GM10248 (cell line): ENCODE results near the gene GLUD1.
"Not testable (repeated sequence)": the region's sequence is repeated elsewhere in the genome, so short reads cannot be mapped to it uniquely, and the experiment has no call there.

Experiments
- CTCF ChIA-PET: fragments of 300-600 bp; sonication (Branson Sonifier 250); formaldehyde crosslinking; extraction: SDS; loops from one replicate; lab custom pipeline; 2021; ENCODE audit warnings: antibody characterized with exemption; lab: Yijun Ruan, JAX
- POLR2A ChIA-PET: fragments of 350-650 bp; sonication (Branson Sonifier 250); formaldehyde crosslinking; extraction: SDS; loops from one replicate; lab custom pipeline; 2020; ENCODE audit warnings: antibody characterized with exemption; lab: Yijun Ruan, JAX
- DNase-seq: peaks from one replicate; pipeline ENCODE4 v3.0.0; 2012; ENCODE audit errors: extremely low spot score
- TF ChIP-seq, protein P1 (sequence below): IDR thresholded peaks from 2 replicates; pipeline ENCODE4 v1.5.1; 2012; ENCODE audit warnings: mild to moderate bottlenecking, low read depth; ENCODE audit errors: extremely low read depth, missing control alignments, control extremely low read depth

The GLUD1 gene

DNA sequence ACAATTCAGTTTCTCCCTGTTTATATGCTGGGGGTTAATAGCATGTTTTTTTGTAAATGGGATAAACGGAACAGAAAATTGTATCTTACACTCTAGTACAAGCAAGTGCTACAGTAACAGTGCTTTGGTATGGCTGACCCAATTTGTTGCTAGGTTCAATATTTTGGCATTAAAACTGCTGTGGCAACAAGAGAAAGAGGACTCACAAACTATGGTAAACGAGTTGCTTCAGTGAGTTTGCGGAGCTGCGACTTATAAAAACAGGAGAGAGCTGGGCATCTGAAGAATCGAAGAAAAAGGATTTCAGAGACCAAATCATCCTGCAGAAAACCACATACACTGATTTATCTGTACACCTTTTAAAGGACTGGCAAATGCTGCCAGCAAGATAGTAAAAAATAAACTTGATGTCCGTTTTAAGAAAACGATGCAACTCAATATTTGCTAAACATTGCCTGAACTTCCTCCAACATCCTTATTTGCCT lies 2.2 kb downstream of the GLUD1 start:
- ChIA-PET POLR2A (no interaction called here), CTCF (interaction anchor here (1.0 to 1.5 kb wide), 2 partner anchors 8 to 10 kb away, joined by 3 to 4 read pairs; no protein-coding TSS in a partner anchor)
- TF ChIP-seq, protein P1, sequence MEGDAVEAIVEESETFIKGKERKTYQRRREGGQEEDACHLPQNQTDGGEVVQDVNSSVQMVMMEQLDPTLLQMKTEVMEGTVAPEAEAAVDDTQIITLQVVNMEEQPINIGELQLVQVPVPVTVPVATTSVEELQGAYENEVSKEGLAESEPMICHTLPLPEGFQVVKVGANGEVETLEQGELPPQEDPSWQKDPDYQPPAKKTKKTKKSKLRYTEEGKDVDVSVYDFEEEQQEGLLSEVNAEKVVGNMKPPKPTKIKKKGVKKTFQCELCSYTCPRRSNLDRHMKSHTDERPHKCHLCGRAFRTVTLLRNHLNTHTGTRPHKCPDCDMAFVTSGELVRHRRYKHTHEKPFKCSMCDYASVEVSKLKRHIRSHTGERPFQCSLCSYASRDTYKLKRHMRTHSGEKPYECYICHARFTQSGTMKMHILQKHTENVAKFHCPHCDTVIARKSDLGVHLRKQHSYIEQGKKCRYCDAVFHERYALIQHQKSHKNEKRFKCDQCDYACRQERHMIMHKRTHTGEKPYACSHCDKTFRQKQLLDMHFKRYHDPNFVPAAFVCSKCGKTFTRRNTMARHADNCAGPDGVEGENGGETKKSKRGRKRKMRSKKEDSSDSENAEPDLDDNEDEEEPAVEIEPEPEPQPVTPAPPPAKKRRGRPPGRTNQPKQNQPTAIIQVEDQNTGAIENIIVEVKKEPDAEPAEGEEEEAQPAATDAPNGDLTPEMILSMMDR, result no peak
- no peak for DNase-seq

DNA sequence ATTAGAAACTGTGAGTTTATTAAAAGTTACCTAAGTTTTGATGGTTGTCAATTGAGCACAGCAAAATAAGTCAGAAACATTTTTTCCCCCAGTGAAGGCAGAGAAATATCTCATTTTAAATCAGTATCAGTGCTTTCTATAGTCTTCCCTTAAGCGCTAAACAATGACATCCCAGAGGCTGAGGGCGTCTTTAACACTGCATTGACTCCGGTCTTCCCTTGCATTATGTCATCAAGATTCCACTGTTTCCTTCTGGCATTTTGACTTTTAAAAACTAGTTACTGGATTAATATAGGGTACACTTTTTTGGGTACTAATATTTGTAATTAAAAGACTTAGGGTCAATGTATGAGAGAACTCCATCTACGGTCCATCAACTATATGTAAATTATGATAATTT lies 3.9 kb downstream of the GLUD1 start:
- CTCF ChIA-PET, result no interaction called here
- POLR2A ChIA-PET, result no interaction called here
- TF ChIP-seq, protein P1, result no peak
- DNase-seq, result no peak

DNA sequence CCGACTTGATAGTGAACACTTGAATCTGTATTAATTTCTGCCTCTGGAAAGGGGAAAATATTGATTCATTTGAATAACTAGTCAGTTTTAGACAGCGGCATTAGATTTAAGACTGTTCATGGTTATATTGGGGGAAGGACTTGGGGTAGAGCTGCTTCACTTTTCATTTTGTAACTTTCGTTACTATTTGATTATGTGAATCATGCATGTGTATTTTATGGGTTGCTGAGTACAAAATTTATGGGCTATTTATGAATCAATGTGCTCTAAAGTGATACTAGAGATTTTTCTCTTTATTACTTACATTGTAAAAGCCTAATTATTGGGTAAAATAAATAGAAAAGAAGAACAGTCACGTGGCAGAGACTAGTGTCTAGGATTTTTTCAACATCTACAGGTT lies 4.9 kb downstream of the GLUD1 start:
- POLR2A ChIA-PET, result no interaction called here
- CTCF ChIA-PET, result no interaction called here
- no peak for DNase-seq
- TF ChIP-seq, protein P1, result no peak

DNA sequence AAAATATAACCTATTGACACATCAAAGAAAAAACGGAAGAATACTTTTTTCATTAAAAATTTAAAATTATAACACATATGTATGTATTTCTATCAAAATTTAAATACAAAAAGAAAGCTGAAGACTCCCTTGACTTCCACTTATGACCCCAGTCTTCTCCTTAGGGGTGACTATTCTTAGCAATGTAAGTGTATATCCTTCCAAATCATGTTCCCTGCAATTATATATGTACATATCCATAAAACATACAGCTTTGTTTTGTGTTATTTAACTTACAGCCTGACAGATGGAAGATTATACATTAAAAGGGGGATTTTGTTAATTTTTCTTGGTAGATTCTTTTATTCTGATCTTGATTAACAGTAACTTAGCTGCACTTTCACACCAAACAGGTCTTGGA lies 9.1 kb downstream of the GLUD1 start:
- ChIA-PET CTCF (interaction anchor here (1.1 to 1.2 kb wide), 3 partner anchors 9 to 119 kb away, joined by 3 to 5 read pairs (median 3); partner anchors contain the start of genes GLUD1 and SHLD2), POLR2A (no interaction called here)
- no peak for DNase-seq
- TF ChIP-seq, protein P1, result no peak

DNA sequence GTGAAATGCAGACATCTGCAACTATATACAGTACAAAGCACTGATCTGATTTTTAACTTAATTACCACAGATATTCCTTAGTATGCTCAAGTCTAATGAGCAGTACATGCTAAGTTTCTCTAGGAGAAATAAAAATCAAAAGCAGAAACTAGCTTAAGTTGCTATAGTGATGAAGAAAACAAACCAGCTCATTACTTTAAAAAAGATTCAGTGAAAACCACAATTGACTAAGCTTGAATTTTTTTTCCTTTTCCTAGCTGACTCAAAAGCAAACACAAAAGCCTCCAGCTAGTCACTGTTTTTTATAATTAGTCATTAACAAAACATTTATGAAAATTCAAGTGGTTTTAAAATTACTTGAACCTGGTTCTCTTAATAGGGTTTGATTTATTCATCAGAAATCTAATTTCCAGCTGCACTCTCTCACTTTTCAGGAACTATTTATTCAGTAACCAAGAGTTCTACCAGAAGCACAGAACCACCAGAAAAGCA lies 10.3 kb downstream of the GLUD1 start:
- ChIA-PET POLR2A (interaction anchor here (1.6 kb wide), 1 partner anchor 11 kb away, joined by 6 read pairs; the partner anchor contains the start of genes GLUD1 and SHLD2), CTCF (interaction anchor here (1.4 to 1.6 kb wide), 2 partner anchors 9 to 39 kb away, joined by 4 read pairs; no protein-coding TSS in a partner anchor)
- DNase-seq, result not testable (repeated sequence)

DNA sequence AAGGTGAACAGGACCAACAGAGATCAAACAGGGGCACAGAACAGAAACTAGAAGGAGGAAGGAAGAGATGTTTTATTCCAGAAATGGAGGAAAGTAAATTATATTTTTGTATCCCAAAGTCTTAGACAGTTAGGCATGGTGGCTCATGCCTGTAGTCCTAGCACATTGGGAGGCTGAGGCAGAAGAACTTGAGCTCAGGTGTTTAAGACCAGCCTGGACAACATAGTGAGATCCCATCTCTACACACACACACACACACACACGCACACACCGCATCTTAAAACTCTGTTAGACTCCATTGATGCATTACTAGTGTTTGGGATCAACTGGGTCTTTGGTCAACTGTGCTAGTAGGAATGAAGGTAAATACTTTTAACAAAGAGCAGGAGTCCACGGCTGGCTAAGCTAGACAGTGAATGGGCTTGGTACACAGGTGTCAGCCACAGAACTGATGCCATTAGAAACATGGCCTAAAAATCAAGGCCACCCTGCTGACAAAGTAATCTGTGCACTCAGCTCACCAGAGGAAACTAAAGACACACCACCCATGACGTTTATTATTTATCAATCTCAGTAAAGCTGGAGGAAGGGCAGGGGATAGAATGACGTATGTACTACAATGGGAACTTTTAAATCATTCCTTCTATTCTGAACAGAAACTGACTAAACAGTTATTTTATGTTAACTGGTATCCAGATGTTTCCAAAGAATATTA lies 10.9 kb downstream of the GLUD1 start:
- CTCF ChIA-PET, result interaction anchor here (1.4 to 1.6 kb wide), 2 partner anchors 9 to 39 kb away, joined by 4 read pairs; no protein-coding TSS in a partner anchor
- DNase-seq, result not testable (repeated sequence)
- POLR2A ChIA-PET, result interaction anchor here (1.6 kb wide), 1 partner anchor 12 kb away, joined by 6 read pairs; the partner anchor contains the start of genes GLUD1 and SHLD2

DNA sequence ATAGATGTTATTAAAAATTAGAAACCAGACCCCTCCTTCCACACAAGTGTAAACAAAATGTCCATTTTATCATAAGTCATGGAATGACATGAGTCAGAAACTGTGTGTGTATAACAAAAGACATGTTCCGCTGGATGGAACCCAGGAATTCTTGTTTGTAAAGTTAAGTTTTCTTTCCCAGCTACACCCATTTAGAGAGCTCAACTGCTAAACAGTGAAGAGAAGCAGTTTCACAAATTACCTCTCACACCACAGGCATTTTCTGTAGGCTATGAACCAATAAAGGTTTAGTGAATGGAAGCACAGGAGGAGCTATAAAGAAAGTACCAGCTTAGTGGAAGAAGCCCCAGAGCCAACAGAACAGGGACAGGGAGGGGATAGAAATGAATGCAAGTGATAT lies 12.4 kb downstream of the GLUD1 start:
- CTCF ChIA-PET, result interaction anchor here (0.8 to 1.3 kb wide), 2 partner anchors 11 to 13 kb away, joined by 3 read pairs; partner anchors contain the start of genes GLUD1 and SHLD2
- POLR2A ChIA-PET, DNase-seq: not testable (repeated sequence)

DNA sequence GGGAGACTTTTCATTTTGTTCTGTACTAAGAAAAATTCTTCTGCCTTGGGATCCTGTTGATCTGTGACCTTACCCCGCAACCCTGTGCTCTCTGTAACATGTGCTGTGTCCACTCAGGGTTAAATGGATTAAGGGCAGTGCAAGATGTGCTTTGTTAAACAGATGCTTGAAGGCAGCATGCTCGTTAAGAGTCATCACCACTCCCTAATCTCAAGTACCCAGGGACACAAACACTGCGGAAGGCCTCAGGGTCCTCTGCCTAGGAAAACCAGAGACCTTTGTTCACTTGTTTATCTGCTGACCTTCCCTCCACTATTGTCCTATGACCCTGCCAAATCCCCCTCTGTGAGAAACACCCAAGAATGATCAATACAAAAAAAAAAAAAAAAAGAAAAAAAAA lies 13.1 kb downstream of the GLUD1 start:
- DNase-seq, POLR2A ChIA-PET: not testable (repeated sequence)
- CTCF ChIA-PET, result interaction anchor here (0.8 to 1.3 kb wide), 2 partner anchors 11 to 14 kb away, joined by 3 read pairs; partner anchors contain the start of genes GLUD1 and SHLD2

DNA sequence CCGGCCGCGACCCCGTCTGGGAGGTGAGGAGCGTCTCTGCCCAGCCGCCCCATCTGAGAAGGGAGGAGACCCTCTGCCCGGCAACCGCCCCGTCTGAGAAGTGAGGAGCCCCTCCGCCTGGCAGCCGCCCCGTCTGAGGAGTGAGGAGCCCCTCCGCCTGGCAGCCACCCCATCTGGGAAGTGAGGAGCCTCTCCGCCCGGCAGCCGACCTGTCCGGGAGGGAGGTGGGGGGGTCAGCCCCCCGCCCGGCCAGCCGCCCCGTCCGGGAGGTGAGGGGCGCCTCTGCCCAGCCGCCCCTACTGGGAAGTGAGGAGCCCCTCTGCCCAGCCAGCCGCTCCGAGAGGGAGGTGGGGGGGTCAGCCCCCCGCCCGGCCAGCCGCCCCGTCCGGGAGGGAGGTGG lies 14.0 kb downstream of the GLUD1 start:
- CTCF ChIA-PET, DNase-seq, POLR2A ChIA-PET: not testable (repeated sequence)
